HPDE6-E6E7 (cell line): ENCODE results near the gene ADGRF1.
"Not testable (repeated sequence)": the region's sequence is repeated elsewhere in the genome, so short reads cannot be mapped to it uniquely, and the experiment has no call there.

Source experiments
- DNase-seq: peaks from one replicate; pipeline ENCODE4 v3.0.0; 2011; ENCODE audit warnings: missing footprints; ENCODE audit errors: extremely low spot score

Gene ADGRF1

DNA sequence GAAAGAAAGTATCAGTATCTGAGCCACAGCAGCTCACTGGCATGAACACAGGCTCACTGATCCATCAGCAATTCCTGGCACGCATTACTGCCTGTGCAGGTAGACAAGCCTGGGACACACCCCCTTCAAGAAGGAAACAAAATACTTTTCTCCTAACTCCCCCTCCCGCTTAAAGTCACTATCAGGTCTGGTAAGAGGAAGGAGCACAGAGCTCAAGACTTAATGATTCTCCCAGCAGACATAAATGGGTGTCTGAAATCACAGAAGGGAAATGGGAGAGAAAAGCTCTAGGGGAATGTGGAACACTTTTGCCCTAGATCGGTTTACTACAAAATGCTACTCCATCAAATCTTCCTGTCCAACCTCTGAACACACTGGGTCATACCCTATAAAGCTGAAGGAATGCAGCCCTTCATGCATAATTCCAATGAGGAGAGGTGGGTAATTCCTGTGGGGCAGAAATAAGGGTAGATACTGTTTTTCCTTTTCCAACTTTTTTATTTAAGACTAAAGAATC, at the start of gene ADGRF1:
Gene ADGRF1 (minus strand): TSS at position 58 of the 517 bp plus-strand sequence. CDS start 13,271 bp downstream, outside the sequence.
- peak; percentile 49 for DNase-seq

DNA sequence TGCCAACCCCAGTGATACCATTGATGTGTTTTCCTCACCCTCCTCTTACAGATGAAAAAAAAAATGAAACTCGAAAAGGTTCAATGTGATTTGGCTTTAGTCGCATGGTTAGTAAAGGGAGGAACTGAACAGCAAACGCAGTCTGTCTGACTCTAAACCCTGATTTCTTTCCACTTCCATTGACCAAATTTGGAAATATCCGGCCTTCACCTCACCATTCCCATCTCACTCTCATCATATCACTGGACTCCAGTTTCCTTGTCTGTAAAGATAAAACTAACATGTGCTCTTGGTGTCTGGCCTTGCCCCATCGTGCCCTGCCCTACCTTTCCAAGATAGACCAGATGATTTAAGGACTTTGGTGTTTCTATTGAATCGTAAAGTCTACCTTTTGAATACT, 48.7 kb upstream of the ADGRF1 start:
- no peak for DNase-seq

DNA sequence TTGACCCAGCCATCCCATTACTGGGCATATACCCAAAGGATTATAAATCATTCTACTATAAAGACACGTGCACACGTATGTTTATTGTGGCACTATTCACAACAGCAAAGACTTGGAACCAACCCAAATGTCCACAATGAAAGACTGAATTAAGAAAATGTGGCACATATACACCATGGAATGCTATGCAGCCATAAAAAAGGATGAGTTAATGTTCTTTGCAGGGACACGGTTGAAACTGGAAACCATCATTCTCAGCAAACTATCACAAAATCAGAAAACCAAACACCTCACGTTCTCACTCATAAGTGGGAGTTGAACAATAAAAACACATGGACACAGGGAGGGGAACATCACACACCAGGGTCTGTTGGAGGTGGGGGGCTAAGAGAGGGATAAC, 47.3 kb upstream of the ADGRF1 start:
- not testable (repeated sequence) for DNase-seq

DNA sequence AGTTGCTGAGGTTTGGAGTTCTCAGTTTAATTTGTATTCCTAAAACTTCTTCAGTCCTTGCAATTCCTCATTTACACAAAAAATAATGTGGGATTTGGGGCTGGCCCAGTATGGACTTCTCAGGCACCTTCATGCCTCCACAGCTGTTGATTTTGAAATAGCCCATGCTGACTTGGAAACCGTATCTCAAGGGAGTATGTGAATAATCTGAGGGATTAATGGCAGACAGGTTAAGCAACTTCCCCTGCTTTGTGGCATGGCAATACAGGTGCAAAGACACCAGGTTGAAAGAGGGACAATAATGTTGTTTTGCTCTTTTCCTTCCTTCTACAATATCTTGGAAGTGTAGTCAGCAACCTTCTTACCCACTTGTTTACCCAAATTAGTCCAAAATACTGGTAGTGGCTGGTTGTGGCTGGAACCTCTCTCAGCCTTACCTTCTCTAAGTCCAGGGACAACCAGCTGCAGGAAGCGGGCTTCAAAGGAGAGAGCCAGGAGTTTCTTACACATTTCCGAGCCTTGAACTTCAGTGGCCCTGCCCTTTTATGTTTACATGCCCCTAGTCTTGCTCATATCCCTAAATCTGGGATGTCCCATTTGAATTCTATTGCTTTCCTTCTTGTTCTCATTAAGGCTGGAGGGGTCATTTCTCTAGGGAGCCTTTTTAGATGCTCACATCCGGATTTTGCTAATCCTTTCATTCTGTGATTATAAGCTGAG, 44.1 kb upstream of the ADGRF1 start:
- DNase-seq = no peak

DNA sequence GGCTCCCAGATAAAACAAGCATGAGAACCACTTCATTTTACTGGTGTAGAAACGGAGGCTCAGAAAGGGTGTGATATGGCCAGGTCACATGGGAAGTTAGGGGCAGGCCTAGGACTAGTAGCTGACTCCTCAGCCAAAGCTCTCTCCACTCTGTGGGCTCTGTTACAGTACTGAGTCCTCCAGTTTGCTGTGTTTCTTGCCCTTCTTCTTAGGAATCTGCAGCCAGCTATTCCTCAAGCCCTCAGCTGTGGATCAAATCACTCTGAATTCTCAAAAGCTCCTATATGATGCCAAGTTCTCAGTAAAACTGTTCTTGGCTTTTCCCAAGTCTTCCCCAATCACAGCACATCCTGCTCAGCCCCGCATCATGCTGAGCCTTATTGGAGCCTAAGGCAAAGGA, 42.5 kb upstream of the ADGRF1 start:
- DNase-seq = no peak

DNA sequence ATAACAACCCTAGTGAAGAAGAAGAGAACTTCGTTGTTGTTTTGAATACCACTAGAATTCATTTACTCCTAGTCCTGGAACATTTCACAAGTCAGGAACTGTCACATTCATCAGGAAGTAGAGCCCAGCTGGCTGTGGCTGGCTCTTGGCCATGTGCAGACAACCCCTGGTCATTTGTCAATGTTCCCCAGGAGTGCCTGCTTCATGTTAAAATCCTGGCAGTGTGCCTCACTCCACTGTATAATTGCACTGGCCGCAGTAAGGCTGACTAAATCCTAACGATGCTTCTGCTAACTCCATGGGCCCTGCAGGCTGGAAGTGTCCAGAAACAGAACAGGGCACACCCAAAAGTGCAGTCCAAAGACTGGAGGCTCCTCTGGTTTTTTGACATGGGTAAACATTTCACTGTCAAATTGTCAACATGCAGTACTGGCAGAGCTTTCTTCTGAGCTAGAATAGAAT, 41.5 kb upstream of the ADGRF1 start:
- DNase-seq = no peak

DNA sequence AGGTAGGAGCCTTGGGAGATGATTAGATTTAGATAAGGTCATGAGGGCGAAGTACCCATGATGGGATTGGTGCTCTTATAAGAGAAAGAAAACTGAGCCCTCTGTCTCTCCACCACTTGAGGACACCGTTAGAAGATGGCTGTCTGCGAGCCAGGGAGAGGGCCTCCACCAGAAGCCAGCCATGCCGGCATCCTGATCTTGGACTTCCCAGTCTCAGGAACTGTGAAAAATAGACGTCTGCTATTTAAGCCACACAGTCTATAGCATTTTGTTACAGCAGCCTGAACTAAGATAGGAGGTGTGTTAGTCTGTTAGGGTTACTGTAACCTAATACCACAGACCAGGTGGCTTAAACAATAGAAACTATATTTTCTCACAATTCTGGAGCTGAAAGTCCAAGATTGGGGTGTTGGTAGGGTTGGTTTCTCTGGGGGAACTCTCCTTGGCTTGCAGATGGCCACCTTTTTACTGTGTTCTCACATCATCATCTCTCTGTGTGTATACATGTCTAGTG, 38.0 kb upstream of the ADGRF1 start:
- no peak for DNase-seq

DNA sequence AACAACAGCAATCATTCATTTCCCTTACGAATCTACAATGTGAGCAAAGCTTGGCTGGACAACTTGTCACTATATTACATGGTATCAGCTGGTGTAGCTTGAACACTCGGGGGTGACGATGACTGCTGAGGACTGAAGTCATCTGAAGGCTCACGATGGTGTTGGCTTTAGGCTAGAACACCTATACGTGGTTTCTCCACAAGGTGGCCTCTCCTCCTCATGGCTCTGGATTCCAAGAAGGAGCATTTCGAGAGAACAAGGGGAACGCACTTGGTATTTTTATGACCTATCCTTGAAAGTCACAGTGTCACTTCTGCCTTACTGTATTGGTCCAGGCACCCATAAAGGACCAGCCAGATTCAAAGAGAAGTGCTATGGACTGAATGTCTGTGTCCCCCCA, 37.5 kb upstream of the ADGRF1 start:
- no peak for DNase-seq

DNA sequence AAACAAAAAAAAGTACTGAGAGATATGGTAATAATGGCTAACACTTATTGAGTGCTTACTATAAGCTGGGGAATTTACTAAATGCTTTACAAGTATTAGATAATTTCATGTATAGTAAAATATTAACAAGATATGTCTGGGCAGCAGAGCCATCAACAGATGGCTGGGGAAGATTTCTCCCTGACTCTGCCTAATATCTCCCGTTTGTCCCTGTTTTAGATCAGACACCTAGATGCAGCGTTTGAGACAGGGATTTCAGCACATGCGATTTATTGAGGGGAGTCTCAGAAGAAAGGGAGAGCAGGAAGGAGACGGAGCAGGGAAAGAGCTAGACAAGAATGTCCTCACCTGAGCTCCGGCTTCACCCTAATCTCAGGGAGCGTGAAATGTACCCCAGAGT, 36.9 kb upstream of the ADGRF1 start:
- DNase-seq = no peak

DNA sequence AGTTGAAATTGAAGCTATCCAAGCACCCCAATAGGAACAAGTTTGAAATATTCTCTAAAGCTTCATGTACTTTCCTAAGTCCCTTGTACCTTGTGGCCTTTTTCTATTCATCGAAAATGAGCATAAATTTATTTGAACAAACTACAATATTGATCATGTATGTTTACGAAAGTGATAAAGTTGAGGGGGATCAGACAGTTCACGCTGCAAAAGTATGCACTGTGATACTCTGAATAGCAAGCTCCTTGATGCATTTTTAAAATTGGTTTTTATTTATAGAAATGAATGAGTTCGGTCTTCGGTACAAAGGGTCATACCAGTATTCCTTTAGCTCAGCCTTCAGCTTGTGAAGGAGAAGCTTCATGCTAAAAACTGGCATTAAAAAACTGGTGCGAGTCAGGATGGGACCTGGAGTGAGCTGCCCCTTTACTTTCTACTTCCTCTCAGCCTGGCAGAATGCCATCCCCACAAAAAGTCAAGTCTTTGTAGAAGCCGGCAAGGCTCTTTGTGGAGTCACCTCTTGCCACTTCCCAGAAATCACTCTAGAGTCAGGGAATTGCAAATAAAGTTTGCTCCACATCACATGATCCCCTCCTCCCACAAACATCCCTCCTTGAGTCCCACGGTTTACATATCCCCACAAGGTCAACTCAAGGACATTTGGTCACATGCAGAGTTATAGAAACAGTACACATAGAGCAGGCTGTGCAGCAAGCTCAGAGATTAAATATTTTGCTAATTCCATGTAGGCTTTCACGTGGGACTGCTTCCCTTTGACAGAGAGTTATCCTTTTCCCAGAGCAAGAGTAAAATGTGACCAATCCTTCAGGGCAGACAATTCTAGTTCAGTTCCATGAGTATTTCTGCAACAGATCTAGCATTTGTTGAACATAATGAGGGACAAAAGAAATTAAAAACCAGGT, 34.6 kb upstream of the ADGRF1 start:
- DNase-seq = no peak

DNA sequence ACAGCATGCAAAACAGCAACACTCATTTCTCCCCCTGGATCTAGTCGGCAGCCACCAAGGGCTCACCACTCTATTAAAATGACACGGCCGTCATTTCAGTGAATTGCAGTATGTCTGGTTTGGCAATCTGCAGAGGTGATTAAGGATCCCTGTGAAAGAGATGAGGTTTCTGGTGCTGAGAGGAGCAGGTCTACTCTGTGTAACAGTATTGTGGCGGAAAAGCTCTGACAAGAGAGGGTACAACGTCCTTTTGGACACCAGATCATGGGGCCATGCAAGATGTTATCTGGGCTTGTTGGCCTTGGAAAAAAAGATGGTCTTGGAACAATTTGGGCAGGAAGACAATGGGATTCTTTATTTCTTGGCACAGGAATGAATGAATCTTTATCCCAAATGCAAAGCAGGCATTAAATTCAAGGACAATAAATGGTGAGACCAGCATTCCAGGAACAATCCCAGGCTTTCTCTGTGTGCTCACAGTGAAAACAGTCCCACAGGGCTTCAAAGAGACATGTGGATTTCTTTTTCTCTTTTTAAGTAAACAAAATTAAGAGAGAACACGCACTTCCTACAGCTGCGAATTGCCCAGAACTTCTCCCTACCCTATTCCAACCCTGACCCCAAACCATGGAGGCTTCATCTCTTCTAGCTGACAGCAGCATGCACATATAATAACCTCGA, 33.7 kb upstream of the ADGRF1 start:
- peak; percentile 46 for DNase-seq

DNA sequence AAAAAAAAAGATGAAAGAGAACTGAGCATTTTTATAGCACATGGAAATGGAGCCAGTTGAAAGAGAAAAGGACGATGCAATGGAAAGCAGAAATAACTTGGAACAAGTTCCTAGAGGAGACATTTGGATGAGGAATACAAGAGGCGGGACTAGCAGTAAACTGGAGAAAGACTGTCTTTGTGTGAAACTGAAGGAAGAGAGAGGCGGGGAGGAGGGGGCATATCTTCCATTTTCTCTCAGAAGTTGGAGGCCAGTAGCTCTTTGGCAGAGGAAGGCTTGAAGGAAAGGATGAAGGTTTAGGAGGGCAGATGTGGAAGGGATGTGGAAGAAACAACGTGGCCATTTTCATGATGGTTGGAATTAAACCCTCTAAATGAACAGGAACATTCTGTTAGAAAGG, 33.0 kb upstream of the ADGRF1 start:
- DNase-seq = no peak

DNA sequence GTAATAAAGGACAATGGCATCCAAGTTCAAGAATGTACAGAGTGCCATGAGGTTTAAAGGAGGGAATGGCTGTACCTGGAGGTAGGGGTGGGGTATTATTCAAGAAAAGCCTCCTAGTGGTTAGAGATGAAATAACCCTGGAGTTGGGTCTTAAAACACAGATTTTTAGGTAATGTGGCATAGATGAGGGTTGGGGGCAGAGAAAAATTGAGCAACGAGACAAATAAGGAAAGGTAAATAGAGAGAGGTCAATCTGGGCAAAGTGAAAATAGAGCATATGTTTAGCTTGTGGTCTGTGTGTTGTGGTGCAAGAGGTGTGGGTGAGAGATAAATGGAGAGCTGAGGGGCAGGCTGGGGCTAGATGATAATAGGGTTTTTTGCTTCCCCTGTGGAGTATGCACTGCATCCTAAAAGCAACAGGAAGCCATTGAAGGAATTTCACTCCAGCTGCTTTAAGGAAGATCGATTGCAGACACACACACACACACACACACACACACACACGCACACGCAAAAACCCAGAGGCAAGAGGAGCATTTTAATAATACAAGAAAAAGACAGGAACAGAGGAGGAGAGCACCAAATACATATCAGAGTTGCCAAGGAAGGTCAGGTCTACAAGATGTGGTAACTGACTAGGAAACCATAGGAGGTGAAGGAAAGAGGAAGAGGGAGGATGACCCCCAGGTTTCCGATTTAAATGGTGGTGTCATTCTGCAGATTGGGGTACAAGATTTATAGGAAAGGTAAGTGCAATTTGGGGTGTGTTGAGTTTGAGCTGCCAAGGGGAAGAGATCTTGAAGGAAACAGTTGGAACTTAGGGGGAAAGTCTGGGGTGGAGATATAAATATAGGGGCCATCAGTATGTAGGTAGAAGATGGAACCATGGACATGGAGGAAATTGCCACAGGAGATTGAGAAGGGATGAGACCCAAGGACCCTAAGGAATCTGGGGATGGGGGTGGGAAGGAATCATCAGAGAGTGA, 31.3 kb upstream of the ADGRF1 start:
- no peak for DNase-seq

DNA sequence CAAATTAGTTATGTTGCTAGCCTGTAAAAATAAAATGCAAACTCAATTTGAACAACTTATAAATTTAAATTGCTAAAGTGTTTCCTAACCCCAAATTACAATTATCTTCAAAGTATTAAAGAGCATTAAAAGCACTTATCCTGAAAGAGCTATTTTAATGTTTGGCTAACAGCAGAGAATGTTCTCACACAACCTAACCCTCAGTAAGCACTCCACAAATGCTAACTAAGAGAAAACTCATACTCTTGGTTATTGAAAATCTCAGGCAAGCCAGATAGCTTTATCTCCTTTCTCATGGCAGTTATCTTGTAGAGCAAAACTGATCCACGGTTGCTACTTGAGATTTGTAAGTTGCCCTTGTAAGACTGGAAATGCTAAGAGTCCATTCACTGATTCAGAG, 30.5 kb upstream of the ADGRF1 start:
- no peak for DNase-seq

DNA sequence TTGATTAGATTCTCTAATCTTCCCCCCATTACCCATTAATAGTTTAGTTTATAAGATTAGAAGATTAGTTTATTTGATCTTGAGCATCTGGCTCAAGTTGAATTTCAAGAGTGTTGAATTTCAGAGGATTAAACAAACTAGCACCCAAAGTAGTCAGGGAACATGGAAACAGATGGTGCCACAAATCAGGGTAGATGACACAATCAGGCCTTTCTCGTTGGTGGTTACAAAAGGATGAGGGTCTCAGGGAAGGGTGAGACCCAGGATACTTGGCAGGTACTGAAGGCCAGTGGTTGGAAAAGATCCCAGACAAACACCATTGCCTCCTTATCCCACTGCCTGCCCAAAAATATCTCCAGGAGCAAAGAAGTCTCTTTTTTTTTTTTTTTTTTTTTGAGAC, 29.5 kb upstream of the ADGRF1 start:
- DNase-seq = no peak

DNA sequence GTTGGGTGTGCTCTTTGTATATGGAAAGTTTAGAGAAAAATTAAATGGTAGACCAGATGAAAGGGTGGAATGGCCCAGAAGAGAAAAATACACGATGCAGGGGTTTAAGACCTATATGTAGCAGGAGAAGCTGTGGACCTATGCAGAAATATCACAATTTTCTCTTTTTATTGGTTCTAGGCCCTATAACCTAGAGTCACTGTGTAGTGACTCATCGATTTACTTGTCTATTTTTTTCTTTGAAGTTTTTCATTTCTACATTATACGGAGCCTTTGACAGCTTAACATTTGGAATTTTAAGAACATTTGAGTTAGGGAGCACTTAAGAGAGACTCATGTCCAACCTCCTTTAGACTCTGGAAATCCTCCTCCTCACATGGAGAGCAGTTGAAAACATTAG, 28.3 kb upstream of the ADGRF1 start:
- DNase-seq = no peak

DNA sequence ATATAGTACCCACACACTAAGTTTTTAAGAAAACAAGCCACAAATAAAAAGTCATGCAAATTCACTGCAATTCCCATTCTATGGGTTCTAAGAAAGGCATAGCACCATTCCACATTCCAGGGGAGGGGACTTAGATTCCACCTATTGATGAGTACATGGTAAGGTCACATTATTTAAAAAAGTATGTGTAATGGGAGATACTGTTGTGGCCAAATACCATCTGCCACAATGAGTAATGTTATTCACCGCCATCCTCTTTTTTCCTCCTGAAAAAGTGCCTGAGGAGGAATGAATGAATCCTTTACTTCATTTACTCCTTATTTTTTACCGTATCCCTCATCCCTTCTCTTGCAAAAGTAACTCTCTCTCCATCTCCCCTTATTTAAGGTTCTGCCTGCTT, 27.0 kb upstream of the ADGRF1 start:
- DNase-seq = no peak

DNA sequence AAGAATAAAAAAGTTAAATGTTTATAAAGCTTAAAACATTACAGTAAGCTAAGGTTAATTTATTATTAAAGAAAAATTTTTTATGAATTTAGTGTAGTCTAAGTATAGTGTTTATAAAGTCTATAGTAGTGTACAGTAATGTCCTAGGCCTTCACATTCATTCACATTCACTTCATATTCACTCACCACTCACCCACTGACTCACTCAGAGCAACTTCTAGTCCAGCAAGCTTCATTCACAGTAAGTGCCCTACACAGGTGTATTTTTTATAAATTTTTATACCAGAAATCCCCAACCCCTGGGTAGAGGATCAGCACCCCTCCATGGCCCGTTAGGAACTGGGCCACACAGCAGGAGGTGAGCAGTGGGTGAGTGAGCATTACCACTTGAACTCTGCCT, 24.3 kb upstream of the ADGRF1 start:
- DNase-seq = no peak

DNA sequence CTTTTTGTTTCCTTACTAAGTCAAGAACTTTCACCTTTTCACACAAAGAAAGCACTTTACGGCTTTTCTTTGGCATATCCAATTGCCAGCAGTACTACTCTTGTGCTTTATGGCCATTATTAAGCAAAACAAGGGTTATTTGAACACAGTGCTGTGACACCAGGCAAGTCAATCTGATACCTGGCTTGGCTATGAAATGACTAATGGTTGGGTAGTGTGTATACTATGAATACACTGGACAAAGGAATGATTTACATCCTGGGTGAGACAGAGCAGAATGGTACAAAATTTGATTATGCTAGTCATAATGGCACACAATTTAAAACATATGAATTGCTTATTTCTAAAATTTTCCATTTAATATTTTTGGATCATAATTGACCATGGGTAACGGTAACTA, 22.1 kb upstream of the ADGRF1 start:
- DNase-seq = no peak

DNA sequence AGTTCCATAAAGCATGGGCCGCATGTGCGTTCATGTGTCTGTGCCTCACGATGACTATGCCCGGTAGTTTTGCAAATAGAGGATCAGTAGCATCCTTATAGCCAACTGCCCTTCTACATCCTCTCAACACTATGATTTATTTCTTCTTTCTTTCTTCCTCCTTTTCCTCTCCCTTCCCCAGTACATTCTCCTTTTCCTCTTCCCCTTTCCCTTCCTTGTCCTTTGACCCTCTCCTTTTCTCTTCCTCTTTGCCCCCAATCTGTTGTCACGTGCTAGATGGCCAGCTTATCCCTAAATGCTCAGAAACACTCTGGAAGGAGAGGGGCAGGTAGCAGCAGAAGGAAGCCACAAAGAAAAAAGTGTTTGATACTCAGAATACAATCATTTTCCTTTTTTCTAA, 20.2 kb upstream of the ADGRF1 start:
- no peak for DNase-seq
